Endothelial cell of umbilical vein (primary cell): Measurements from ENCODE around the gene CHMP2B. TPM values are rescaled to one million over a fixed set of nuclear protein-coding genes. Genes with fewer than 3 reads are reported as not detected.

Experiments used
- BruUV-seq: library from RNA; stranded (reverse); fragments of 400-500 nt; replicated peaks from 2 replicates; lab custom pipeline; 2021; lab: Mats Ljungman, UMichigan
- CTCF ChIA-PET: fragments of 300-600, 350-600 bp; sonication (Branson Sonifier 250); formaldehyde crosslinking; loops from one replicate; lab custom pipeline; 2021; ENCODE audit warnings: antibody characterized with exemption, inconsistent platforms; lab: Charles Lee
- POLR2A ChIA-PET: fragments of 300-600, 350-600 bp; sonication (Branson Sonifier 250); formaldehyde crosslinking; loops from one replicate; lab custom pipeline; 2021; ENCODE audit warnings: antibody characterized with exemption, inconsistent platforms; lab: Charles Lee
- DNase-seq: peaks from one replicate; pipeline ENCODE4 v3.0.0-alpha.2; 2011; ENCODE audit warnings: low read depth, low spot score
- FAIRE-seq: peaks from 2 replicates; lab custom pipeline; 2011; peaks lifted over from hg19 to GRCh38; lab: Jason Lieb, UNC
- H2AFZ ChIP-seq: 2 replicates; pipeline ENCODE4 v1.6.0; 2012; ENCODE audit warnings: low read depth, low read length, control low read depth, inconsistent platforms
- H3K27ac ChIP-seq: 2 replicates; pipeline ENCODE4 v1.5.1; 2011; ENCODE audit warnings: low read depth, mild to moderate bottlenecking, control low read depth, low read length, moderate library complexity; ENCODE audit not compliant: insufficient read depth
- H3K27me3 ChIP-seq, 2 experiments: 2 replicates each; pipeline versions ENCODE4 v1.6.0 to v1.6.1; 2011; ENCODE audit warnings: low read length in 2 of 2, mixed read lengths in 1 of 2; ENCODE audit not compliant: control insufficient read depth in 2 of 2, insufficient read depth in 2 of 2
- H3K36me3 ChIP-seq, 2 experiments: 2 replicates in 1 of 2; 3 replicates in 1 of 2; pipeline ENCODE4 v1.5.1; 2011; ENCODE audit warnings: low read length in 2 of 2, mild to moderate bottlenecking in 1 of 2, moderate library complexity in 1 of 2; ENCODE audit not compliant: control insufficient read depth in 2 of 2, insufficient read depth in 2 of 2; ENCODE audit errors: extremely low read depth in 1 of 2
- H3K4me1 ChIP-seq: 3 replicates; pipeline ENCODE4 v1.5.1; 2011; ENCODE audit warnings: mild to moderate bottlenecking, low read length; ENCODE audit not compliant: control insufficient read depth, insufficient read depth; ENCODE audit errors: extremely low read depth
- H3K4me2 ChIP-seq: 2 replicates; pipeline ENCODE4 v1.6.1; 2011; ENCODE audit warnings: low read length, control low read depth, mixed read lengths; ENCODE audit not compliant: insufficient read depth
- H3K4me3 ChIP-seq, 3 experiments: fragments of 200-600 bp in 1 of 3; sonication (generic), shearing (Covaris generic) in 1 of 3; replicated peaks in 1 of 3; 2 replicates each; pipeline ENCODE4 v1.5.1; 2011 to 2016; ENCODE audit warnings: control low read depth in 3 of 3, low read length in 3 of 3, mild to moderate bottlenecking in 2 of 3, inconsistent platforms in 1 of 3, low read depth in 1 of 3, moderate library complexity in 1 of 3; ENCODE audit not compliant: insufficient read depth in 1 of 3
- H3K79me2 ChIP-seq: 2 replicates; pipeline ENCODE4 v1.6.0; 2012; ENCODE audit warnings: low read length, inconsistent platforms; ENCODE audit not compliant: control insufficient read depth, insufficient read depth
- H3K9ac ChIP-seq: replicated peaks from 2 replicates; pipeline ENCODE3; 2011; ENCODE audit warnings: low read length, control low read depth; ENCODE audit not compliant: insufficient read depth; ENCODE audit errors: extremely low read depth
- H3K9me1 ChIP-seq: replicated peaks from 3 replicates; pipeline ENCODE4 v1.6.0; 2011; ENCODE audit warnings: mild to moderate bottlenecking, low read length; ENCODE audit not compliant: control insufficient read depth, insufficient read depth; ENCODE audit errors: extremely low read depth
- H3K9me3 ChIP-seq: replicated peaks from 2 replicates; pipeline ENCODE4 v1.5.1; 2012; ENCODE audit warnings: low read length, inconsistent platforms; ENCODE audit not compliant: control insufficient read depth, insufficient read depth
- H4K20me1 ChIP-seq: replicated peaks from 2 replicates; pipeline ENCODE3; 2011; ENCODE audit warnings: mild to moderate bottlenecking, low read length; ENCODE audit not compliant: control insufficient read depth, insufficient read depth; ENCODE audit errors: extremely low read depth
- EZH2 ChIP-seq: IDR thresholded peaks from 2 replicates; pipeline ENCODE4 v1.6.1; 2012; ENCODE audit warnings: borderline replicate concordance, low read depth, mild to moderate bottlenecking, moderate library complexity, low read length, inconsistent platforms; ENCODE audit not compliant: severe bottlenecking
- FOS ChIP-seq: IDR thresholded peaks from 2 replicates; pipeline ENCODE4 v1.6.1; 2011; ENCODE audit warnings: mild to moderate bottlenecking, low read length, moderate library complexity, borderline replicate concordance; ENCODE audit not compliant: insufficient read depth
- GATA2 ChIP-seq: IDR thresholded peaks from 2 replicates; pipeline ENCODE4 v1.7.0; 2011; ENCODE audit warnings: low read depth, mild to moderate bottlenecking, moderate library complexity, mixed read lengths, low read length; ENCODE audit not compliant: insufficient read length, insufficient read depth
- JUN ChIP-seq: IDR thresholded peaks from 2 replicates; pipeline ENCODE4 v1.6.1; 2011; ENCODE audit warnings: borderline replicate concordance, low read depth; ENCODE audit not compliant: insufficient read length, insufficient read depth
- MAX ChIP-seq: IDR thresholded peaks from 2 replicates; pipeline ENCODE4 v1.6.1; 2011; ENCODE audit not compliant: insufficient read depth, insufficient read length
- MYC ChIP-seq: IDR thresholded peaks from one replicate; pipeline ENCODE4 v1.6.1; 2011; ENCODE audit warnings: mild to moderate bottlenecking, low read depth, low read length
- POLR2A ChIP-seq: IDR thresholded peaks from 2 replicates; pipeline ENCODE4 v1.6.1; 2012; ENCODE audit warnings: low read depth, mild to moderate bottlenecking, control low read depth, low read length
- POLR2AphosphoS5 ChIP-seq: IDR thresholded peaks from 2 replicates; pipeline ENCODE4 v1.6.1; 2012; ENCODE audit warnings: low read depth, mild to moderate bottlenecking, control low read depth, low read length, moderate library complexity; ENCODE audit not compliant: insufficient read depth
- dilution Hi-C: fragments of 300-500 bp; cut with MboI; formaldehyde crosslinking; loops from one replicate; pipeline ENCODE4 v1.15.0; 2019; ENCODE audit warnings: low sequenced_read_pairs; ENCODE audit not compliant: extremely low pct_ligation_motif_present
- intact Hi-C: fragments of 100-400 bp; cut with micrococcal nuclease; formaldehyde crosslinking; loops from one replicate; pipeline ENCODE4 v1.10.0; 2022
- polyA plus RNA-seq, 4 experiments: library from polyadenylated mRNA; depleted of rRNA in 3 of 4; stranded (reverse) in 3 of 4; unstranded in 1 of 4; fragments of >200 nt; gene quantifications; 2 replicates each; pipeline versions ENCODE4 v1.2.1 to v1.2.3, GENCODE V29; 2011 to 2012; ENCODE audit warnings: missing spikeins in 1 of 4
- total RNA-seq: library from RNA; stranded (reverse); gene quantifications from 2 replicates; pipeline ENCODE4 v1.2.3, GENCODE V29; 2021
- TF ChIP-seq, protein P1 (sequence below), 2 donors: IDR thresholded peaks; 1 replicate in 1 of 2; 2 replicates in 1 of 2; pipeline ENCODE4 v1.5.1; 2011; ENCODE audit warnings: low read length in 2 of 2, mild to moderate bottlenecking in 2 of 2, moderate library complexity in 2 of 2, control low read depth in 1 of 2, inconsistent platforms in 1 of 2, low read depth in 1 of 2; ENCODE audit not compliant: insufficient read depth in 1 of 2; ENCODE audit errors: extremely low read depth in 1 of 2

CHMP2B gene
- total and polyA plus RNA-seq, 2 donors (not counting 3 experiments of a cell fraction or from before 2014, with no cell fraction given), result 6.8 to 22.0 TPM

GRCh38 chr3:87196879-87197278, 30.2 kb upstream of the CHMP2B start:
- no peaks in the 10 kb centered on the region for H3K27me3 ChIP-seq
- no peaks in the 10 kb centered on the region for H3K9me3 ChIP-seq
- H4K20me1 ChIP-seq, result no peaks in the 10 kb centered on the region
- FAIRE-seq (no peak), DNase-seq (no peak)
- TF ChIP-seq GATA2 (no peak), POLR2AphosphoS5 (no peak), MYC (no peak), POLR2A (no peak), FOS (no peak), MAX (no peak), JUN (no peak), EZH2 (no peak)
- TF ChIP-seq, protein P1, sequence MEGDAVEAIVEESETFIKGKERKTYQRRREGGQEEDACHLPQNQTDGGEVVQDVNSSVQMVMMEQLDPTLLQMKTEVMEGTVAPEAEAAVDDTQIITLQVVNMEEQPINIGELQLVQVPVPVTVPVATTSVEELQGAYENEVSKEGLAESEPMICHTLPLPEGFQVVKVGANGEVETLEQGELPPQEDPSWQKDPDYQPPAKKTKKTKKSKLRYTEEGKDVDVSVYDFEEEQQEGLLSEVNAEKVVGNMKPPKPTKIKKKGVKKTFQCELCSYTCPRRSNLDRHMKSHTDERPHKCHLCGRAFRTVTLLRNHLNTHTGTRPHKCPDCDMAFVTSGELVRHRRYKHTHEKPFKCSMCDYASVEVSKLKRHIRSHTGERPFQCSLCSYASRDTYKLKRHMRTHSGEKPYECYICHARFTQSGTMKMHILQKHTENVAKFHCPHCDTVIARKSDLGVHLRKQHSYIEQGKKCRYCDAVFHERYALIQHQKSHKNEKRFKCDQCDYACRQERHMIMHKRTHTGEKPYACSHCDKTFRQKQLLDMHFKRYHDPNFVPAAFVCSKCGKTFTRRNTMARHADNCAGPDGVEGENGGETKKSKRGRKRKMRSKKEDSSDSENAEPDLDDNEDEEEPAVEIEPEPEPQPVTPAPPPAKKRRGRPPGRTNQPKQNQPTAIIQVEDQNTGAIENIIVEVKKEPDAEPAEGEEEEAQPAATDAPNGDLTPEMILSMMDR (IDR thresholded peaks at IDR 0.05; ENCODE audit: extremely low read depth in 1 of 2, insufficient read depth in 1 of 2, low read depth in 1 of 2, low read length in 2 of 2), result no peak
- intact Hi-C loops (no loop called here), dilution Hi-C loops (no loop called here)
- H2AFZ ChIP-seq, result no peak overlapping the region
- no peak overlapping the region for H3K4me2 ChIP-seq
- H3K4me1 ChIP-seq, result no peaks in the 10 kb centered on the region
- BruUV-seq, result no TSS peak
- ChIA-PET CTCF (no interaction called here), POLR2A (no interaction called here)
- no peaks in the 10 kb centered on the region for H3K79me2 ChIP-seq
- no peaks in the 10 kb centered on the region for H3K9me1 ChIP-seq
- no peak overlapping the region for H3K9ac ChIP-seq
- H3K4me3 ChIP-seq, result no peak overlapping the region
- H3K27ac ChIP-seq, result no peak overlapping the region
- no peaks in the 10 kb centered on the region for H3K36me3 ChIP-seq
